Heart right ventricle (tissue), 16 donors: ENCODE data around the gene LHFPL3. TPM values are rescaled to one million over a fixed set of nuclear protein-coding genes. Genes with fewer than 3 reads are reported as not detected.

Source experiments
- ATAC-seq, 8 donors: fragments of 200-7000 bp; cut with Tn5 transposase; one replicate each; pipeline ENCODE4 v1.9.1; 2020; ENCODE audit warnings: mild to moderate bottlenecking in 8 of 8, moderate library complexity in 8 of 8, moderate number of reproducible peaks in 1 of 8
- DNase-seq, 2 donors: peaks; one replicate each; pipeline ENCODE4 v3.0.0-alpha.2; 2020
- H3K27ac ChIP-seq, 10 donors: fragments of 200-600 bp; sonication (generic) in 2 of 10; one replicate each; pipeline versions ENCODE4 v1.5.0 to v1.8.0; 2020 to 2022; ENCODE audit warnings: mild to moderate bottlenecking in 3 of 10
- H3K27me3 ChIP-seq, 7 donors: fragments of 200-600 bp; one replicate each; pipeline ENCODE4 v1.8.0; 2021 to 2022; ENCODE audit warnings: mild to moderate bottlenecking in 2 of 7
- H3K36me3 ChIP-seq, 9 donors: fragments of 200-600 bp; sonication (generic) in 1 of 9; one replicate each; pipeline versions ENCODE4 v1.5.0 to v1.8.0; 2020 to 2022; ENCODE audit warnings: mild to moderate bottlenecking in 2 of 9
- H3K4me1 ChIP-seq, 9 donors: fragments of 200-600 bp; sonication (generic) in 1 of 9; one replicate each; pipeline versions ENCODE4 v1.5.0 to v1.8.0; 2020 to 2022; ENCODE audit warnings: mild to moderate bottlenecking in 4 of 9
- H3K4me3 ChIP-seq, 10 donors: fragments of 200-600 bp; sonication (generic) in 2 of 10; one replicate each; pipeline versions ENCODE4 v1.5.0 to v1.8.0; 2020 to 2022; ENCODE audit warnings: mild to moderate bottlenecking in 7 of 10, moderate library complexity in 2 of 10
- H3K9me3 ChIP-seq, 11 donors: fragments of 200-600 bp in 10 of 11; sonication (generic) in 2 of 11; one replicate each; pipeline versions ENCODE4 v1.5.0 to v1.8.0; 2013 to 2022; ENCODE audit warnings: mild to moderate bottlenecking in 2 of 11, control low read depth in 1 of 11, moderate library complexity in 1 of 11
- CTCF ChIP-seq, 9 donors: fragments of 200-600 bp; sonication (generic) in 2 of 9; IDR thresholded peaks; one replicate each; pipeline versions ENCODE4 v1.5.0 to v1.8.0; 2021 to 2022; ENCODE audit warnings: antibody characterized with exemption in 9 of 9, mild to moderate bottlenecking in 5 of 9, moderate library complexity in 1 of 9
- WGBS, 2 donors: extraction: QIAGEN DNeasy Blood & Tissue Kit; methylation state at CpG; one replicate each; pipeline ENCODE4 v1.1.7; 2013; ENCODE audit warnings: inconsistent platforms in 1 of 2; 5-methylcytosine and 5-hydroxymethylcytosine counted together
- intact Hi-C, 10 donors: fragments of 100-400 bp; cut with DNase I; formaldehyde crosslinking; loops; one replicate each; pipeline versions ENCODE4 v1.11.1 to v1.14.2; 2022
- polyA plus RNA-seq, 2 donors: library from polyadenylated mRNA; stranded (reverse); fragments of 200-250 nt; gene quantifications; one replicate each; pipeline ENCODE4 v1.2.3, GENCODE V29; 2013
- total RNA-seq, 10 donors: library from RNA; stranded (reverse); fragmentation: NEBNext Ultra II Directional in 3 of 10; extraction: Animal tissue kit (Norgen Biotek cat#: 25700) in 3 of 10; gene quantifications; one replicate each; pipeline versions ENCODE4 v1.2.1 to v1.2.4, GENCODE V29; 2021 to 2023
- donor health status: Arrhythmogenic right ventricular cardiomyopathy.
- donor health status: ischemic (EF 13 %, LVEDD 7.1; RV severe dilation, severe dysfunction).
- donor health status: healthy with polysubstance abuse.
- donor health status: DM: no; HTN: yes; CAD: no.
- donor health status: DM: no; HTN: no; CAD: no.
- donor health status: ischemic (EF 25% LVEDD 6.9; RV normal size, moderate dysfunction).
- donor health status: ischemic (EF 25% LVEDD 5.7; RV mildly dilated, moderate dysfunction).
- donor health status: healthy.
- donor health status: DM: yes; HTN: yes; CAD: no.
- donor health status: Ischemic cardiomyopathy.
- donor health status: ischemic (EF 35%, LVEDD 5.7; RV mildly dilated, moderate dysfunction).
- donor health status: nonischemic (EF 11% LVEDD 7.7; RV severe dilation, severe dysfunction).
- donor health status: DM: yes; HTN: yes; CAD: no.
- donor health status: PGD.
- donor health status: ischemic (EF 29% LVEDD 5.4; RV normal size, mild dysfunction).
- donor health status: nonischemic (EF 23%, LVEDD 6.1; RV moderate dilation, normal function).

Gene LHFPL3
- total and polyA plus RNA-seq, 12 donors = not detected

DNA sequence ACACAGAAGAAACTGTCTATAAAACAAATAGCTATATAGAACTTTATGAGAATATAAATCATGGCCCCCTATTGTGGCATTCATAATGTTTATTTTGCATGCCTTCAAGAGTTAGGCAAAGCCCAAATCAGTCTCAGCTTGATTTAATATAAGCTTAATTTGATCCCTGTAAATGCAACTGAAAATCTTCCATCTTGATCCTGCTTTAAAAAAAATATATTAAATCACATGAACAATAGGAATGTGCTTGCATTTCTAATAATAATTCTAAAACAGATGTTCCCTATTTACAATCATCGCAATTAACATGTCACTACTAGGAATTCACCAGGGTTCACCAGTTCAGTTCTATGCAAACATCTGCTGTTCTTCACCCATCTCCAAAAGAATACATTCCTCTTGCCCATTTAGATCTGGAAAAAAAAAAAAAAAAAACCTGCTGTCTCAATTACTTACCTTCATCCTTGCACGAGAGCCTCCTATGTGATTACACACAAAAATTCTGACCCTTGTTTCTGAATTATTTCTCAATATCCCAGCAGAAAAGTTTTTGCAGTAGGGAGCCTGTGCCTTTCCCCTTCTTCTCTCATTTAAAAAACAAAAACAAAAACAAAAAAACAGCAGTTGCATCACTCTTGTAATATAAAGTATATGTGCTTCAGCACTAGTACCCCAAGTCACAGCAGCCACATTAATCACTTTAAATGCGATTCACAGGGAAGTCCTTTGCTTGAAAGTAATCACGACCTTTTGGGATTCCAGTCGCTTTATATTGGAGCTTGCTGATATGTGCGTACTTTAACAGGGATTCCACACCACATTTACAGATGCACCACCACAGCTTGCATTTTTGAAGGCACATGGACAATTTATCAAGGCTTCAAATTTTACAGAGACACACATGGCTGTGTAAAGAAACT is 490.8 kb downstream of the LHFPL3 start:
- TF ChIP-seq CTCF (IDR thresholded peaks at IDR 0.05) = no peak
- H3K27me3 ChIP-seq = peaks cover 0 to 8% (median 4%) of the 10 kb centered on the region in 7 donors
- intact Hi-C loops = no loop called here
- no peaks in the 10 kb centered on the region for H3K9me3 ChIP-seq
- WGBS, 2 donors = 70 to 76% methylated on average over 6 of the region's 6 CpGs
- no peaks in the 10 kb centered on the region for H3K36me3 ChIP-seq
- ATAC-seq (no peak), DNase-seq (no peak)
- no peaks in the 10 kb centered on the region for H3K4me1 ChIP-seq
- no peak overlapping the region for H3K27ac ChIP-seq
- no peak overlapping the region for H3K4me3 ChIP-seq

DNA sequence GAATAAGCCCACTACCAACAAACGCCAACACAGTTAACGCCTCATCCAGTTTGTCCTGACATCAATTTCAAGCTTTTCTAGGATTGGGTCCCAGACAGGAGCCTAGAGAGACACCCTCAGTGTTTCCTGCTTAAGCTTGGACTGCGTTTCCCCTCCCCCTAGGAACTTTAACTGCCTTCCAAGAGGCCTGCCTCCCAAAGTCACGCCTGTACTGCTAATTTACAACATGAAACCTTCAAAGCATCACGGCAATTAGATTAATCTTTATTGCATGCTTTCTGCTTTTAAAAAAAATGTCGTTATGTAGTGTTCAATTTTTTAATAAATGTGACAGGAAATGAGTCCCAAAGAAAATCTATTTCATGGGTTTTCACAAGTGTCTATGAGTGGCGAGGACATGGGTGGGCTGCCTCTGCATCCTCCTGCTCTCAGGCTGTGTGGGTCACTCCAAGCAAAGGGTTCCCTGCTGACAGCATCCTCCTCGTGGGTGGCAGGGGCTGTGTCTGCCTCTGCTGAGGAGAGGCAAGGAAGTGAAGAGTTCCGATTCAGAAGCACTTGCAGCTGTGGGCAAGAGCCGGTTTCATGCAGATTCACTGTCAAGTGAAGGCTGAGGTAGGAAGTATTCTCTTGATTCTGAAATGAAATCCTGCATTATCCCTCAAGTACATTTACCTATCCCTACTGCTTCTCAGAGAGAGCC is 492.6 kb downstream of the LHFPL3 start:
- Histone ChIP-seq H3K9me3 (no peaks in the 10 kb centered on the region), H3K4me3 (no peak overlapping the region), H3K36me3 (no peaks in the 10 kb centered on the region), H3K4me1 (no peaks in the 10 kb centered on the region), H3K27ac (no peak overlapping the region), H3K27me3 (peaks cover 0 to 7% (median 0%) of the 10 kb centered on the region in 7 donors)
- TF ChIP-seq CTCF (IDR thresholded peaks at IDR 0.05) = no peak
- WGBS, 2 donors = 64 to 67% methylated on average over 10 of the region's 10 CpGs
- intact Hi-C loops = no loop called here
- DNase-seq (no peak), ATAC-seq (no peak)

GRCh38 chr7:104823177-104823576 is 494.8 kb downstream of the LHFPL3 start:
- no peak overlapping the region for H3K27ac ChIP-seq
- TF ChIP-seq CTCF (IDR thresholded peaks at IDR 0.05) = no peak
- H3K4me1 ChIP-seq = no peaks in the 10 kb centered on the region
- H3K4me3 ChIP-seq = no peak overlapping the region
- H3K36me3 ChIP-seq = no peaks in the 10 kb centered on the region
- no peak for DNase-seq
- no peaks in the 10 kb centered on the region for H3K9me3 ChIP-seq
- 94 to 95% methylated on average over 2 of the region's 2 CpGs for WGBS, 2 donors
- intact Hi-C loops = no loop called here
- ATAC-seq = no peak
- H3K27me3 ChIP-seq = no peaks in the 10 kb centered on the region

DNA sequence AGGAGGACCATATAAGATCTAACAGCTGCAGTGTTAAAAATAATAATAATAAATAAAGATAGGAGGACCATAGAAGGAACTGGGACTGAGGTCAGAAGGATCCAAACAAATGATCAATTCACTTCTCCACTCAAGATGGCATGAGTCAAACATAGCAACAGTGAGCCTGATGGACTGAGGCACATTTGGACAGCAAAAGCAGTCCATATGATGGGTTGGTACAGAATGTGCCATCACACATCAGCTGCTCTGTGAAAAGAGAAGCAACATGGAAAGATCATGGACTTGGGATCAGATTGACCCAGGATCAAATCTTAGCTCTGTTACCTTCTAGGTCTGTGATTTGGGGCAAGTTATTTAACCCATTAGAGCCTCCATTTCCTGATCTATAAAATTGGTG is 496.7 kb downstream of the LHFPL3 start:
- no peak for DNase-seq
- H3K9me3 ChIP-seq = no peaks in the 10 kb centered on the region
- intact Hi-C loops = no loop called here
- no peaks in the 10 kb centered on the region for H3K36me3 ChIP-seq
- no peaks in the 10 kb centered on the region for H3K4me1 ChIP-seq
- no peak for ATAC-seq
- no peak overlapping the region for H3K27ac ChIP-seq
- no peak overlapping the region for H3K4me3 ChIP-seq
- peaks cover 0 to 3% (median 0%) of the 10 kb centered on the region in 7 donors for H3K27me3 ChIP-seq
- TF ChIP-seq CTCF (IDR thresholded peaks at IDR 0.05) = no peak
